ENCODE data around the gene MED13L.
"Not testable (repeated sequence)": the region's sequence is repeated elsewhere in the genome, so short reads cannot be mapped to it uniquely, and the experiment has no call there.

The MED13L gene

GRCh38 chr12:116133636-116134214 lies 143.8 kb downstream of the MED13L start:
- H3K27me3 ChIP-seq (ENCODE audit: control insufficient read depth, insufficient read depth, low read length) = no peaks in the 10 kb centered on the region
- peaks cover 74% of the 10 kb centered on the region for H3K4me1 ChIP-seq (ENCODE audit: control insufficient read depth, insufficient read depth, low read length)
- no peaks in the 10 kb centered on the region for H3K9me3 ChIP-seq (replicated peaks; ENCODE audit: low read length)
- peak overlapping the region; percentile 11 for H3K4me2 ChIP-seq (ENCODE audit: low read length)
- no peak overlapping the region for H3K4me3 ChIP-seq (ENCODE audit: low read length)
- H3K36me3 ChIP-seq (ENCODE audit: insufficient read depth, low read length) = no peaks in the 10 kb centered on the region
- no peak overlapping the region for H3K9ac ChIP-seq (ENCODE audit: low read depth, low read length)

GRCh38 chr12:116133149-116133548 lies 144.3 kb downstream of the MED13L start:
- H3K36me3 ChIP-seq (ENCODE audit: insufficient read depth, low read length) = no peaks in the 10 kb centered on the region
- H3K9me3 ChIP-seq (replicated peaks; ENCODE audit: low read length) = no peaks in the 10 kb centered on the region
- H3K9ac ChIP-seq (ENCODE audit: low read depth, low read length) = no peak overlapping the region
- H3K4me3 ChIP-seq (ENCODE audit: low read length) = no peak overlapping the region
- peak overlapping the region; percentile 11 for H3K4me2 ChIP-seq (ENCODE audit: low read length)
- H3K4me1 ChIP-seq (ENCODE audit: control insufficient read depth, insufficient read depth, low read length) = peaks cover 68% of the 10 kb centered on the region
- no peaks in the 10 kb centered on the region for H3K27me3 ChIP-seq (ENCODE audit: control insufficient read depth, insufficient read depth, low read length)

GRCh38 chr12:116131987-116132386 lies 145.5 kb downstream of the MED13L start:
- H3K36me3 ChIP-seq (ENCODE audit: insufficient read depth, low read length); H3K4me2 ChIP-seq (ENCODE audit: low read length); H3K9ac ChIP-seq (ENCODE audit: low read depth, low read length); H3K9me3 ChIP-seq (replicated peaks; ENCODE audit: low read length); H3K4me3 ChIP-seq (ENCODE audit: low read length); H3K27me3 ChIP-seq (ENCODE audit: control insufficient read depth, insufficient read depth, low read length): not testable (repeated sequence)
- H3K4me1 ChIP-seq (ENCODE audit: control insufficient read depth, insufficient read depth, low read length) = peaks cover 59% of the 10 kb centered on the region

GRCh38 chr12:116131176-116131575 lies 146.3 kb downstream of the MED13L start:
- Histone ChIP-seq H3K4me3 (ENCODE audit: low read length) (no peak overlapping the region), H3K36me3 (ENCODE audit: insufficient read depth, low read length) (no peaks in the 10 kb centered on the region), H3K4me1 (ENCODE audit: control insufficient read depth, insufficient read depth, low read length) (peaks cover 57% of the 10 kb centered on the region), H3K27me3 (ENCODE audit: control insufficient read depth, insufficient read depth, low read length) (no peaks in the 10 kb centered on the region), H3K4me2 (ENCODE audit: low read length) (no peak overlapping the region), H3K9me3 (replicated peaks; ENCODE audit: low read length) (no peaks in the 10 kb centered on the region), H3K9ac (ENCODE audit: low read depth, low read length) (no peak overlapping the region)

DNA sequence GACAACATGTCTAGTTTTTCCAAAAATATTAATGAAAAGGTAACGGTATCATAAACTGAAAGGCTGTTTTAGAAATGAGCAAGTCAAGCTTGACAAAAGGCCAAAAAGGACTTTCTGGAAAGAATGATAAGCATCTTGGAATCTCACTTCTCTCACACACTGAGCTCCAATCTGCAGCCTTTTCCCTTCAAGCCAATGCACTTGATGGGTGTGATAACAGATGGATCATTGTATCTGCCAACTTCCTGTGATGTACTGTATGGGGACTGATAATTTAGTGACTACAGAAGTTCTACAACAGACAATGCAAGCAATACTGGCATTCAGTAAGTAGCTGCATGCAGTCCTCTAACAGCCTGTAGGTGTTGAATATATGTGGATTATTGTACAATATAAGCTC lies 147.1 kb downstream of the MED13L start:
- Histone ChIP-seq H3K27me3 (ENCODE audit: control insufficient read depth, insufficient read depth, low read length) (no peaks in the 10 kb centered on the region), H3K9me3 (replicated peaks; ENCODE audit: low read length) (no peaks in the 10 kb centered on the region), H3K4me3 (ENCODE audit: low read length) (no peak overlapping the region), H3K9ac (ENCODE audit: low read depth, low read length) (no peak overlapping the region), H3K36me3 (ENCODE audit: insufficient read depth, low read length) (no peaks in the 10 kb centered on the region), H3K4me1 (ENCODE audit: control insufficient read depth, insufficient read depth, low read length) (peaks cover 59% of the 10 kb centered on the region), H3K4me2 (ENCODE audit: low read length) (peak overlapping the region; percentile 9)

DNA sequence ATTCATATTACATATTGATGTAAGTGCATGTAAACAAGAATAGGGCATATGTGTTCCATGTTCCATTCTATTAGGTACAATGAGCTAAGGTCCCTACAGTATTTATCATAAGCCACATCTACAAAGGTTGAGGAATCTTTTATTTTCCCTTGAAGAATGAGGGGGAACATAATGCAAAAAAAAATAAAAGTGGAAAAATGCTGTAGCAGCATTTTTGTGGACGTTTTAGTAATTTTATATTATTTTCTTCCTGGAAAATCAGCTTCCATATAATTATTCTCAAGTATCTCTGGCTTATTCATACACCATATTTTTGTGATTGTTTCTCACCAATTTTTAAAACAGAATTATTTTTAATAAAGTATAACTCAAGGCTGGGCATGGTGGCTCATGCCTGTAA lies 148.7 kb downstream of the MED13L start:
- H3K36me3 ChIP-seq (ENCODE audit: insufficient read depth, low read length) = no peaks in the 10 kb centered on the region
- no peak overlapping the region for H3K4me2 ChIP-seq (ENCODE audit: low read length)
- peaks cover 63% of the 10 kb centered on the region for H3K4me1 ChIP-seq (ENCODE audit: control insufficient read depth, insufficient read depth, low read length)
- no peak overlapping the region for H3K4me3 ChIP-seq (ENCODE audit: low read length)
- no peaks in the 10 kb centered on the region for H3K9me3 ChIP-seq (replicated peaks; ENCODE audit: low read length)
- H3K27me3 ChIP-seq (ENCODE audit: control insufficient read depth, insufficient read depth, low read length) = no peaks in the 10 kb centered on the region
- no peak overlapping the region for H3K9ac ChIP-seq (ENCODE audit: low read depth, low read length)

GRCh38 chr12:116127859-116128258 lies 149.6 kb downstream of the MED13L start:
- Histone ChIP-seq H3K27me3 (ENCODE audit: control insufficient read depth, insufficient read depth, low read length) (no peaks in the 10 kb centered on the region), H3K9ac (ENCODE audit: low read depth, low read length) (no peak overlapping the region), H3K4me1 (ENCODE audit: control insufficient read depth, insufficient read depth, low read length) (peaks cover 63% of the 10 kb centered on the region), H3K36me3 (ENCODE audit: insufficient read depth, low read length) (no peaks in the 10 kb centered on the region), H3K4me2 (ENCODE audit: low read length) (no peak overlapping the region), H3K9me3 (replicated peaks; ENCODE audit: low read length) (no peaks in the 10 kb centered on the region), H3K4me3 (ENCODE audit: low read length) (no peak overlapping the region)

DNA sequence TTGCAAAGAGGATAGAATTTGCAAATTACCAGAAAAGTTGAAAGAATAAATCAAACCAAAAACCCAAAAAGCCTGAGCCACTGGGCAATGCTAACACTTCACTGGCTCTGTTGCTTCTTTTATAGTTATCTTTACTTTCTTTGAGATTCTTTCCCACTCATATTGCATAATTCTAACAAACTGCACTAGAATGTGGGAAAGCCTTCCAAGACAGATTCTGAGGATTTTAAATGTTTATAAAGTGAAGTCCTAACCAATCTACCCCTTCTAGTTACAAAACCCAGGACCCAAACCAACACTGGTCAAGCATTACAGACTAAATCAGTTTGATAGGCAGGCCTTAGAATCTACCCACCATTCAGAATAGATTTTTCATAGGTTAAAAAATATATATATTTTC lies 150.9 kb downstream of the MED13L start:
- Histone ChIP-seq H3K9ac (ENCODE audit: low read depth, low read length) (no peak overlapping the region), H3K4me1 (ENCODE audit: control insufficient read depth, insufficient read depth, low read length) (peaks cover 67% of the 10 kb centered on the region), H3K9me3 (replicated peaks; ENCODE audit: low read length) (no peaks in the 10 kb centered on the region), H3K4me3 (ENCODE audit: low read length) (no peak overlapping the region), H3K27me3 (ENCODE audit: control insufficient read depth, insufficient read depth, low read length) (no peaks in the 10 kb centered on the region), H3K36me3 (ENCODE audit: insufficient read depth, low read length) (no peaks in the 10 kb centered on the region), H3K4me2 (ENCODE audit: low read length) (no peak overlapping the region)

DNA sequence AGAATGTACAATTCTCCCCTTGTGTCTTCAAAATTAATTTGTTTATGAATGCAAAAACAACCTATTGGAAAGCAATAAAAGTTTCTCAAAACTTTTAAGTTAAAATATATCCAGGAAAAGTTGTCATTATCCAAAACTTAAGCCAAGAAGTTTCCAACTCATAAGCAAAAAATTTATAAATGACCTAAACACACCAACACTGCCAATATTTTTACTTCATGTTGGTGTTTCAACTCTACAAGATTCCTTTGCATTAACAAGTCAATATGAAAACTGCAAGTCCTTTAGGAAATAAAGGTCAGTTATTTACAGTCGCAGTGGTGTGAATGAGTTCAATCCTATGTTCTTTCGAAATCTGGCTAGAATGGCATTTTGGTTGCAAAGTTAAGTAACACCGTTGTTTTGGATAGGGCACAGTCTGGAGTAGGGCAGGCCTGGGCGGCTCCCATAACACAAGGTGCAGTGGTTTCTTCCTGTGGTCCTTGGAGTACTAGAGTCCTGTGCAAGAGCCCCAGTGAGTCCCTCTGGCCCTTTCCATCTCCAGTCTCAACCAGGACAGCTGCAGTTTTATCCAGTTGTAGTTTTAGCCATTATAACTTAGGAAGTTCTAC lies 151.4 kb downstream of the MED13L start:
- no peak overlapping the region for H3K4me3 ChIP-seq (ENCODE audit: low read length)
- no peak overlapping the region for H3K9ac ChIP-seq (ENCODE audit: low read depth, low read length)
- no peaks in the 10 kb centered on the region for H3K36me3 ChIP-seq (ENCODE audit: insufficient read depth, low read length)
- H3K9me3 ChIP-seq (replicated peaks; ENCODE audit: low read length) = no peaks in the 10 kb centered on the region
- H3K4me1 ChIP-seq (ENCODE audit: control insufficient read depth, insufficient read depth, low read length) = peaks cover 70% of the 10 kb centered on the region
- no peaks in the 10 kb centered on the region for H3K27me3 ChIP-seq (ENCODE audit: control insufficient read depth, insufficient read depth, low read length)
- peak overlapping the region; percentile 5 for H3K4me2 ChIP-seq (ENCODE audit: low read length)

GRCh38 chr12:116125084-116125483 lies 152.4 kb downstream of the MED13L start:
- no peak overlapping the region for H3K9ac ChIP-seq (ENCODE audit: low read depth, low read length)
- H3K4me1 ChIP-seq (ENCODE audit: control insufficient read depth, insufficient read depth, low read length) = peaks cover 73% of the 10 kb centered on the region
- H3K4me2 ChIP-seq (ENCODE audit: low read length) = no peak overlapping the region
- H3K9me3 ChIP-seq (replicated peaks; ENCODE audit: low read length) = no peaks in the 10 kb centered on the region
- no peaks in the 10 kb centered on the region for H3K36me3 ChIP-seq (ENCODE audit: insufficient read depth, low read length)
- H3K27me3 ChIP-seq (ENCODE audit: control insufficient read depth, insufficient read depth, low read length) = no peaks in the 10 kb centered on the region
- H3K4me3 ChIP-seq (ENCODE audit: low read length) = no peak overlapping the region

- peak overlapping the region; percentile 52 for H3K9ac ChIP-seq (ENCODE audit: low read depth, low read length)
- H3K9me3 ChIP-seq (replicated peaks; ENCODE audit: low read length) = no peaks in the 10 kb centered on the region
- peak overlapping the region; percentile 55 for H3K4me3 ChIP-seq (ENCODE audit: low read length)
- H3K4me2 ChIP-seq (ENCODE audit: low read length) = peak overlapping the region; percentile 72
- peaks cover 68% of the 10 kb centered on the region for H3K4me1 ChIP-seq (ENCODE audit: control insufficient read depth, insufficient read depth, low read length)
- no peaks in the 10 kb centered on the region for H3K27me3 ChIP-seq (ENCODE audit: control insufficient read depth, insufficient read depth, low read length)
- no peaks in the 10 kb centered on the region for H3K36me3 ChIP-seq (ENCODE audit: insufficient read depth, low read length)
Observed at GRCh38 chr12:116123451-116124258, 153.8 kb downstream of the MED13L start.
